HG02981 (cell line): ENCODE data around the gene OR5M10.
"Not testable (repeated sequence)": the region's sequence is repeated elsewhere in the genome, so short reads cannot be mapped to it uniquely, and the experiment has no call there.

ENCODE experiments used
- ATAC-seq: cut with Tn5 transposase; IDR thresholded peaks from one replicate; pipeline ENCODE4 v1.9.1; 2021; ENCODE audit warnings: mild to moderate bottlenecking, moderate library complexity; ENCODE audit not compliant: unreplicated experiment

Gene OR5M10

GRCh38 chr11:56577621-56578020 lies at the start of gene OR5M10:
Gene OR5M10 (minus strand): TSS chr11:56577721. CDS start chr11:56577721, 0 bp downstream.
- no peak for ATAC-seq

- ATAC-seq, result no peak
These were observed 48.4 kb upstream of the OR5M10 start for GRCh38 chr11:56625946-56626345.

- ATAC-seq, result peak; percentile 59
These were observed 47.2 kb upstream of the OR5M10 start for GRCh38 chr11:56624661-56625110.

- ATAC-seq, result no peak
These were observed 33.7 kb upstream of the OR5M10 start for GRCh38 chr11:56611174-56611573.

GRCh38 chr11:56592088-56592717 lies 14.7 kb upstream of the OR5M10 start:
- not testable (repeated sequence) for ATAC-seq

GRCh38 chr11:56558574-56558973 lies 18.9 kb downstream of the OR5M10 start:
- ATAC-seq, result no peak

- ATAC-seq, result not testable (repeated sequence)
These were observed 22.8 kb downstream of the OR5M10 start for GRCh38 chr11:56554691-56555090.

- no peak for ATAC-seq
These were observed 32.0 kb downstream of the OR5M10 start for GRCh38 chr11:56545531-56545930.

- ATAC-seq, result no peak
These were observed 33.8 kb downstream of the OR5M10 start for GRCh38 chr11:56543739-56544138.

GRCh38 chr11:56543157-56543556 lies 34.4 kb downstream of the OR5M10 start, which contains the start of gene OR5M11:
Gene OR5M11 (minus strand): TSS chr11:56543257. CDS start chr11:56543257, 0 bp downstream.
- no peak for ATAC-seq

- no peak for ATAC-seq
These were observed 44.3 kb downstream of the OR5M10 start for GRCh38 chr11:56533054-56533740.

GRCh38 chr11:56531856-56532255 lies 45.7 kb downstream of the OR5M10 start:
- ATAC-seq, result no peak
